Ovary (tissue), 9 donors: ENCODE measurements around the gene CALB2. TPM values are rescaled to one million over a fixed set of nuclear protein-coding genes. Genes with fewer than 3 reads are reported as not detected.

Experiments
- DNase-seq, 5 donors: peaks; one replicate each; pipeline ENCODE4 v3.0.0-alpha.2; 2019 to 2020
- H3K27ac ChIP-seq, 2 donors: fragments of 200-600 bp; one replicate each; pipeline versions ENCODE4 v1.5.1 to v1.8.0; 2019 to 2022
- H3K27me3 ChIP-seq: fragments of 200-600 bp; one replicate; pipeline ENCODE4 v1.8.0; 2022
- H3K36me3 ChIP-seq: fragments of 200-600 bp; sonication (generic); one replicate; pipeline ENCODE4 v1.5.1; 2019
- H3K4me1 ChIP-seq: one replicate; pipeline ENCODE4 v1.8.1; 2013; ENCODE audit warnings: mild to moderate bottlenecking, moderate library complexity; ENCODE audit not compliant: insufficient read depth
- H3K4me3 ChIP-seq: fragments of 200-600 bp; sonication (generic); one replicate; pipeline ENCODE4 v1.5.1; 2017
- H3K9me3 ChIP-seq, 2 donors: fragments of 200-600 bp in 1 of 2; sonication (generic) in 1 of 2; one replicate each; pipeline versions ENCODE4 v1.5.1 to v1.8.1; 2013 to 2019; ENCODE audit warnings: mild to moderate bottlenecking in 1 of 2, moderate library complexity in 1 of 2
- CTCF ChIP-seq, 3 donors: fragments of 450-650 bp in 2 of 3; fragments of 200-600 bp in 1 of 3; IDR thresholded peaks; one replicate each; pipeline versions ENCODE4 v1.5.1 to v1.8.0; 2016 to 2022; ENCODE audit warnings: antibody characterized with exemption in 3 of 3, mild to moderate bottlenecking in 1 of 3
- EP300 ChIP-seq: sonication (generic); formaldehyde crosslinking; IDR thresholded peaks from one replicate; pipeline ENCODE4 v1.6.1; 2017; ENCODE audit warnings: antibody characterized with exemption
- POLR2A ChIP-seq: fragments of 450-650 bp; IDR thresholded peaks from one replicate; pipeline ENCODE4 v1.6.1; 2017; ENCODE audit warnings: antibody characterized with exemption, mild to moderate bottlenecking, moderate library complexity
- WGBS, 3 donors: extraction: QIAGEN DNeasy Blood & Tissue Kit in 1 of 3; methylation state at CpG; one replicate each; pipeline versions ENCODE4 v1.1.5 to v1.1.7; 2013 to 2017; 5-methylcytosine and 5-hydroxymethylcytosine counted together
- intact Hi-C, 4 donors: fragments of 100-400 bp; cut with DNase I; formaldehyde crosslinking; loops; one replicate each; pipeline versions ENCODE4 v1.11.0 to v1.15.1; 2022 to 2023
- polyA plus RNA-seq, 2 donors: library from polyadenylated mRNA; stranded (reverse); fragments of 200-250 nt in 1 of 2; fragments of 350-450 nt in 1 of 2; fragmentation: Illumina TruSeq in 1 of 2; extraction: RNeasy Lipid Tissue Mini Kit (QIAGEN cat#74804) in 1 of 2; gene quantifications; one replicate each; pipeline ENCODE4 v1.2.3, GENCODE V29; 2013 to 2014
- total RNA-seq, 7 donors: library from RNA; depleted of rRNA in 2 of 7; stranded (reverse); fragments of >200 nt in 2 of 7; fragmentation: NEBNext Ultra II Directional in 3 of 7; extraction: Animal tissue kit (Norgen Biotek cat#: 25700) in 3 of 7; gene quantifications; one replicate each; pipeline versions ENCODE4 v1.1.0 to v1.2.4, GENCODE V29; 2016 to 2023
- donor health status: DM: no; HTN: no; CAD: no; lungs with moderate emphysema.
- donor health status: DM: no; HTN: no; CAD: no.
- donor health status: Bipolar disorder and iron deficiency.
- donor health status: DM: yes; HTN: yes; CAD: no.
- donor health status: DM: no; HTN: no; CAD: no.
- donor health status: DM: yes; HTN: yes; CAD: no.

The CALB2 gene
- total and polyA plus RNA-seq, 9 donors, result 1.7 to 176 (median 5.2) TPM

GRCh38 chr16:71367241-71367976 is 8.9 kb downstream of the CALB2 start:
- intact Hi-C loops, result no loop called here
- Histone ChIP-seq H3K36me3 (no peaks in the 10 kb centered on the region), H3K27ac (no peak overlapping the region), H3K4me3 (no peak overlapping the region), H3K27me3 (no peaks in the 10 kb centered on the region), H3K9me3 (no peaks in the 10 kb centered on the region), H3K4me1 (no peaks in the 10 kb centered on the region)
- no peak for DNase-seq
- TF ChIP-seq EP300, result no peak
- WGBS, 3 donors, result 54 to 61% (median 54%) methylated on average over 12 of the region's 12 CpGs

GRCh38 chr16:71368958-71369357 is 10.4 kb downstream of the CALB2 start:
- Histone ChIP-seq H3K27me3 (no peaks in the 10 kb centered on the region), H3K36me3 (no peaks in the 10 kb centered on the region), H3K4me1 (no peaks in the 10 kb centered on the region), H3K9me3 (no peaks in the 10 kb centered on the region), H3K27ac (no peak overlapping the region), H3K4me3 (no peak overlapping the region)
- intact Hi-C loops, result no loop called here
- no peak for TF ChIP-seq CTCF (IDR thresholded peaks at IDR 0.05)
- TF ChIP-seq POLR2A, result no peak
- no peak for TF ChIP-seq EP300
- 84 to 88% (median 85%) methylated on average over 10 of the region's 10 CpGs for WGBS, 3 donors
- DNase-seq, result no peak

- WGBS, 3 donors, result 61 to 69% (median 65%) methylated on average over 11 of the region's 11 CpGs
- Histone ChIP-seq H3K27ac (no peak overlapping the region), H3K4me1 (no peaks in the 10 kb centered on the region), H3K4me3 (no peak overlapping the region), H3K36me3 (no peaks in the 10 kb centered on the region), H3K27me3 (no peaks in the 10 kb centered on the region), H3K9me3 (no peaks in the 10 kb centered on the region)
- DNase-seq, result no peak
- intact Hi-C loops, result no loop called here
- no peak for TF ChIP-seq EP300
- TF ChIP-seq POLR2A, result no peak
- TF ChIP-seq CTCF (IDR thresholded peaks at IDR 0.05), result no peak
These were observed 11.0 kb downstream of the CALB2 start for GRCh38 chr16:71369494-71369893.

GRCh38 chr16:71371237-71371636 is 12.7 kb downstream of the CALB2 start:
- H3K4me1 ChIP-seq, result no peaks in the 10 kb centered on the region
- no peak for DNase-seq
- H3K4me3 ChIP-seq, result no peak overlapping the region
- intact Hi-C loops, result no loop called here
- 69 to 75% (median 71%) methylated on average over 2 of the region's 2 CpGs for WGBS, 3 donors
- TF ChIP-seq POLR2A, result no peak
- no peak for TF ChIP-seq CTCF (IDR thresholded peaks at IDR 0.05)
- no peaks in the 10 kb centered on the region for H3K9me3 ChIP-seq
- H3K36me3 ChIP-seq, result no peaks in the 10 kb centered on the region
- no peaks in the 10 kb centered on the region for H3K27me3 ChIP-seq
- H3K27ac ChIP-seq, result no peak overlapping the region

- Histone ChIP-seq H3K4me3 (no peak overlapping the region), H3K36me3 (no peaks in the 10 kb centered on the region), H3K27ac (no peak overlapping the region), H3K4me1 (no peaks in the 10 kb centered on the region), H3K27me3 (no peaks in the 10 kb centered on the region), H3K9me3 (no peaks in the 10 kb centered on the region)
- WGBS, 3 donors, result 36 to 59% (median 54%) methylated on average over 8 of the region's 8 CpGs
- intact Hi-C loops, result no loop called here
- no peak for DNase-seq
- TF ChIP-seq EP300, result no peak
- TF ChIP-seq CTCF (IDR thresholded peaks at IDR 0.05), result no peak
- no peak for TF ChIP-seq POLR2A
These were observed 14.6 kb downstream of the CALB2 start for GRCh38 chr16:71373073-71373472.
